Left ventricle myocardium superior (tissue), 1 donor: Measurements from ENCODE around the gene ADGRV1. TPM values are rescaled to one million over a fixed set of nuclear protein-coding genes. Genes with fewer than 3 reads are reported as not detected.
"Not testable (repeated sequence)": the region's sequence is repeated elsewhere in the genome, so short reads cannot be mapped to it uniquely, and the experiment has no call there.

ENCODE experiments used
- ATAC-seq: fragments of 200-7000 bp; cut with Tn5 transposase; one replicate; pipeline ENCODE4 v1.9.1; 2020; ENCODE audit warnings: mild to moderate bottlenecking, moderate library complexity
- DNase-seq: peaks from one replicate; pipeline ENCODE4 v3.0.0-alpha.2; 2020
- intact Hi-C: fragments of 100-400 bp; cut with micrococcal nuclease; formaldehyde crosslinking; loops from one replicate; pipeline ENCODE4 v1.11.0; 2022
- total RNA-seq: library from RNA; stranded (reverse); fragmentation: NEBNext Ultra II Directional; extraction: Animal tissue kit (Norgen Biotek cat#: 25700); gene quantifications from one replicate; pipeline ENCODE4 v1.2.1, GENCODE V29; 2021
- donor health status: DM: no; HTN: yes; CAD: no; lungs with severe emphysema.

The ADGRV1 gene
- total RNA-seq, 1 donor from 2014 or later = not detected

DNA sequence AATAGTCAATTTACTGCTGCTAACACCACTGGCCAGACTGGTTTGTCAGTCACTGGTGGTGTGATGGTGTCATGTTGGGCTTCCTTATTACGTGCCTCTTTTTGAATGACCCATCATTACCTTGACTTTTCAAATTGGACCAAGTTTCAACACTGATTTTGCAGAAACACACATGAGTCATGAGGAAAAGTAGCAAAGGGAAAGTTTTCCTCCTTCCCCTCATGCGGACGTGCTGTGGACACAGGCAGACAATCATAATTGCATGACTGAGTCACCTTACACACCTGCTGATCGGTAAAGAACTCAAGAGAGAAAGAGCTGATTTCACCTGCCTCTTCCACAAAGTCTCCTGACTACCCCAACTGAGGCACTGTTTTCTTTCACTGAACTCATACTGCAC, 500.0 kb downstream of the ADGRV1 start:
- intact Hi-C loops = no loop called here
- ATAC-seq (no peak), DNase-seq (no peak)

DNA sequence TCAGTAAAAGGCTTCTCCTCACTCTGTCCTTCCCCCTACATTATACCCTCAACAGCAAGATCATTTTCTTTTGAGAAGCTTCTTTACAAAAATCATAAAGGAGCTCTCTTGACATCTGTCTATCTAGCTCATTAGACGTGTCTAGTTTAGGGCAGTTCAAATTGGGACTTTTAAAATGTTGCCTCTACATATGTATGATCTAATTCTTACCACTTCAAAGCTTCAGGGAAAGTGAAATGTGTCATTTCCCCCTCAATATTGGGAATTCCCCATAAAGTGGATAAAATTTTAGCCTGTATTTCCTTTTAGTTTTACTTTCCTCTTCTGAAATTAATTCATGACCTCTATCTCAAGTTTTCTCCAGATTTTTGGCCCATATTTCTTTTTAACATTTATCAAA, 500.8 kb downstream of the ADGRV1 start:
- ATAC-seq (no peak), DNase-seq (no peak)
- intact Hi-C loops = no loop called here

DNA sequence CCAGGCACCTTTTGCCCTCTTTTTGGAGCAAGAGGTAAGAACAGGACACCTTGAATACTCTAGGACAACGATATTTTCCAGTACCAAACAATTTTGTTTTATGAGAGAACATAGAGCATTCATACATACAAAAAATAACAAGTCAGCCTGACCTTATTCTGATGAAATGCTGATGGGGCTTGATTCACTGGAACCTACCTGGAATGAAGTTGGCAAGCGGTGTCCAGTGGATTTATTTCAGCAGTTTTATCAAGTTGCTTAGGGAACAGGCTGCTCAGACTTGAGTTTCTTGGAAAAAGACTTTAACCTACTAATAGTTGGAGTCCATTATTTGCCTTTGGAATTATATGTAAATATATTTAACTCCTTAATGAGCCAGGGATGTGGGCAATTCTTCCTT, 502.5 kb downstream of the ADGRV1 start:
- intact Hi-C loops = no loop called here
- ATAC-seq (no peak), DNase-seq (no peak)

DNA sequence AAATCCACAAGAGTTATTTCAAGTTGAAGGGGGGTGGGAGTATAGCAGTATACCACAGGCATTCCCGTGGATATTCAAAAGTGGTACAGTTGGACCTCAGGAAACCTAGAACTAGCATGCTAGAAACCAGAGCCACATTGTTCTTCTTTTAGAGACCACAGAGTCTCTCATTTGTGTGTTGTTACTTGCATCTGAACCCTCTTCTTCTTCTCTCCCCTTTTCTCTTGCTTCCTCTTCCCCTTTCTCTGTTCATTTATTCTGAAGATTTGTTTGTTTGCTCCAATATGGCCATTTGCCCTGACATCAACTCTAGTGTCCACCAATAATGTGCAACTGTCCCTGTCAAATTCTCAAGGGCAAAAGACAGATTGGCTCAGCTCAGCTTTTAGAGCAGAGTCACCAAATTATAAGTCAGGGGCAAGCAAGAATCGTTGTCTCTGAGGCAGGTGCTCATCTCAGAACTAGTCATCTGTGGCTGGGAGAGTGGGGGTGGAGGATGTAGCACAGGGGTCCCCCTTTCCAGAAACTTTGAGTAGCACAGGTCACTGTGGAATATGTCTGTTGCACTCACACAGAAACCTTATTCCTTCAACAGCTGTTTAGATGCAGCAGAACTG, 503.5 kb downstream of the ADGRV1 start:
- no peak for ATAC-seq
- DNase-seq = no peak
- intact Hi-C loops = no loop called here

DNA sequence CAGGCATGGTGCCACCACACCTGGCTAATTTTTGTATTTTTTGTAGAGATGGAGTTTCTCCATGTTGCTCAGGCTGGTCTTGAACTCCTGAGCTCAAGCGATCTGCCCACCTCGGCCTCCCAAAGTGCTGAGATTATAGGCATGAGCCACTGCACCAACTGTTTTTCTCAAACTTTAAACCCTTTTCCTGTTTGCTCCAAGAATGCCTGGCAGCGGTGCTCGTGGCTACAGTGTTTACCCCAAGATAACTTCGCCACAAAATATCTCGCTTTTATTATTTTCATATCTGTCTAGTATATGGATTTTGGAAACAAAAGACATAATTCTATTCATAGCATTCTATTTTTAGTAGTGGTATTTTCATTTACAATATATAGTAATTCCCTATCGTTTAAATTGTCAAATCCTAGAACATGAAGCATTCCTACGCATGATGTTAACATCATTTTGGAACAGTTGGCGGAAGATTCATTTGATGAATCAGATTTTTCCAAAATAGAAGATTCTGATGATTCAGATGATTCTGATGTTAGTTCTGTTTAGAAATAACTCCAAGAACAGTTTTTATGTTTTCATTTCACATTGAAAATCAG, 504.6 kb downstream of the ADGRV1 start:
- ATAC-seq, DNase-seq, intact Hi-C loops: not testable (repeated sequence)

DNA sequence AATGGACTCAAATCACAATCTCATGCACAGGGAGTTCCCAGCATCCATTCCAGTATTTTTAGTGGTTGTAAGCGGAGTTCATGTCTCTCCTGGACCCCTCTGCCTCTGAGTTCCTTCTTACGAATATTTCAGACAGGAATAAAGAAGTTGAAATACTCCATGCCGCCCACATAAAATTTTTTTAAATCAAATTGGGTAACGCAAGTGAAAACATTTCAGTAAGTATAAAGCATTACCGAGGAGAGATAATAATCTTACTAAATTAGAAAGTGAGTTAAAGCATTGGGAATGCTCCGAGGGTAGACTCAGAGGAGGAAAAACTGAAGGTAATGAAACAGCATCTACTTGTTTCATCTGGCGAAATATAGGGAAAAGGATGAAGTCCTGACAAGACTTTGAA, 506.9 kb downstream of the ADGRV1 start:
- intact Hi-C loops = no loop called here
- ATAC-seq (no peak), DNase-seq (no peak)

DNA sequence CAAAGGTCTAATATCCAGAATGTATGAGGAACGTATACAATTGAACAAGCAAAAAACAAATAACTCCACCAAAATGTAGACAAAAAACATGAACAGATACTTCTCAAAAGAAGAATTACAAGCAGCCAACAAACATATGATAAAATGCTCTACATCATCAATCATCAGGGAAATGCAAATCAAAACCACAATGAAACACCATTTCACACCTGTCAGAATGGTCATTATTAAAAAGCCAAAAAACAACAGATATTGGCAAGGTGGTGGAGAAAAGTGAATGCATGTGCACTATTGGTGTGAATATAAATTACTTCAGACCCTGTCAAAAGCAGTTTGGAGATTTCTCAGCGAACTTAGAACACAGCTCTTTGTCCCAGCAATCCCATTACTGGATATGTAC, 510.8 kb downstream of the ADGRV1 start:
- intact Hi-C loops = no loop called here

DNA sequence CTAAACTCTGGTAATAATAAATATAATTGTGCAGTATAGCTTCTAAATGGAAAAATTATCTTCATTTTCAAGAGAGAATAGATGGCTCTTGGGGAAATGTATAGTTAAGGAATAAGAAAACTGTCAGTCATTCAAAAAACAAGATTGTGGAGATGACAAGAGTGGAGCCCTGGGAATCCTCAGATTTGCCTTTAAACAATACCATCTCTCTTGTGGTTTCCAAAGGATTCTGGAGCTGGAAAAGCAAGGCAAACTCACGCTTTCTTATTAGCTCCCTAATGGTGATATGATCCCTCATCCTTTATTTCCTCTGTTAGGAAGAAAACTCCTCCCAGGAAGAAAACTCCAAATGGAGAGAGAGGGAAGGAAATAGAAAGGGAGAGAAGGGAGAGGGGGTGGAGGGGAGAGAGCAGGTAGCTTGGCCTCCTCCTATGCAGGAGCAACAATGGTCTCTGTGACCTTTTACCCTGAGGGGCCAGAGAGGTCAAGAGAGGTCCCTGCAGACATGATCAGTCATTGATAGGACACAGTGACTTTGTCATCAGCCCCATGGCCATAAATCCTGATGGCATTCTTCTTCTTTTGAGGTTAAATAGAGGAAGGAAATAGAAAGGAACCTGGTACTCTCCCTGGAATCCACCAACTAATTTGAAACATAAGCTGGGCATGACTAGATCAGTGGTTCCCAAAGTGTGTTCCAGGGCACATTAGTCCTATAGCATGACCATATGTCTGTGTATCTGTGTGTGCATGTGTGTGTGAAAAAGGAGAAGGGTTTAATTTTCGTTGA, 512.4 kb downstream of the ADGRV1 start:
- ATAC-seq (no peak), DNase-seq (no peak)
- intact Hi-C loops = no loop called here

More for the DNA sequence above, 510.8 kb downstream of the ADGRV1 start:
- ATAC-seq = no peak
- no peak for DNase-seq

DNA sequence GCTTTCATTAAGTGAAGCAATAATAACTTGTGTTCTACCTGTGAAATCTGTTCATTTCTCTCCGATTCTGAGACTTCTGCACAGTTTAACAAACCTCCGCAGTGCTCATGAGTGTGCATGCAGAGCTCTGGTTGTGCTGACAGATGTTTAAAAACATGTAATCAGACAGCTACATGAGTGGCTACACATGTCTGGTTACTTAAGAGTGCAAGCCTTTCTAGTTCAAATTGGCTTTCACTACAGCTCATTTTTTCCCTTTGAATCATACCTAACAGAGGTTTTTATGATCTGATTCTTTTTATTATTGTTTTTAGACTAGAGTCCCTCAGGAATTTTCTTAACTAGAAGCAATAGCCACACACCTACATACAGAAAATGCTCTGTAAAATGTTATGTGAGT, 514.3 kb downstream of the ADGRV1 start:
- intact Hi-C loops = no loop called here
- no peak for ATAC-seq

DNA sequence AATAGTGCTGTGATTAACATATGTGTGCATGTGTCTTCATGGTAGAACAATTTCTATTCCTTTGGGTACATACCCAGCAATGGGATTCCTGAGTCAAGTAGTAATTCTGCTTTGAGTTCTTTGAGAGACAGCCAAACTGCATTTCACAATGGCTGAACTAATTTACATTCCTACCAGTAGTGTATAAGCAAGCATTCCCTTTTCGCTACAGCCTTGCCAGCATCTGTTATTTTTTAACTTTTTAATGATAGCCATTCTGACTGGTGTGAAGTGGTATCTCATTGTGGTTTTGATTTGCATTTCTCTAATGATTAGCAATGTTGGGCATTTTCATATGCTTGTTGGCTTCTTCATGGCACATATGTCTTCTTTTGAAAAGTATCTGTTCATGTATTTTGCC, 516.0 kb downstream of the ADGRV1 start:
- intact Hi-C loops = no loop called here
- ATAC-seq = no peak
- DNase-seq = no peak

More for the DNA sequence above, 514.3 kb downstream of the ADGRV1 start:
- DNase-seq = no peak

DNA sequence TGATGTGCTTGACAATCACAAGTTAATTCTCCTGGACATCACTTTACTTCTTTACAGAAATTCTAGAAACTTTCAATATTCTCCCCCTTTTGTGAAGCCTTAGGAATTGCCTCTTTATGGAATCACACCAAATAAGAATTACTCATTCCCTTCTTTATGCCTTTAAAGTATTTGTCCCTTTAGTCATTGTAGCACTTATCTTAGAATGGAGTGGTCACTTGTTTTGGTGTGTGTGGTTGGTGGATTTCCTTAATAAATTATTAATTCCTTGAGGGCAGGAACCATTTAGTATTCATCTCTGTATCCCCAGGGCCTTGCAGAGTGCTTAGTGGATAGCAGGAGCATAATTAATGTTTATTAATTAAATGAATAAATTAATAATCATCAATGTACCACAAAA, 517.5 kb downstream of the ADGRV1 start:
- intact Hi-C loops = no loop called here

DNA sequence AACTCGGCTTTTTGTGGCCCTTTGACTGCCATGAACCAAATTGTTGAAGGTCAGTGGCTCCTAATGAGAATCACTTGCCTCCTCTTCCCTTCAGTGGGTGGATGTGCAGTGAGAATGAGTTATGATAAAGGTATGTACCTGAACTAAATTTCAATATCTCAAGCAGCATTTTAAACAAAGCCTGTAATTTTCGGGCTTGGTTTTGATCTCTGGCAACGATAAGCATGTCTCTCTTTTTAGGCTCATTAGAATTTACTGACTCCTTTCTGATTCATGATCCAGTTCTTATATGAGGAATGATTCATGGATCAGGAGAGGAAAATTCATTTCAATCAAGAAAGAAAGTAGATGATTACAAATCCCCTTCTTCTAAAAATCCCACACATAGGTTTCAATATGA, 519.0 kb downstream of the ADGRV1 start:
- DNase-seq (no peak), ATAC-seq (no peak)
- intact Hi-C loops = no loop called here

More for the DNA sequence above, 517.5 kb downstream of the ADGRV1 start:
- DNase-seq = no peak
- no peak for ATAC-seq

DNA sequence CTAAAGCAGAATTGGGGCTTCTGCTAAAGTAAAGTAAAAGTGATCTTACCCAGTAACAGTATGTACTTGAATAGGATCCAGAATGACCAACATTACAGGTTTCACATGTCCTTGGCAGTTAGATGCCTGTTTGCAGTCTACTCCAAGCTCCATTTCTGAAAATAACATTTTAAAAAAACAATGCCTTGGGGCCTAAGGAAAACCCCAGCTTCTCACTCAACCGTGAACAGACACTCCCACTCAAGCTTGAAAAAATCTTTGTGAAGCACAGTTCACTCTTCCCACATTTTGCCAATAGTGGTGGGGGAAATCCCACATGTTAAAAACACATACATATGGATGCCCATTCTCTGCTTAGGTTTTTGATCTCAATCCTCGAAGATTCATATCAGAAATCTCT, 520.4 kb downstream of the ADGRV1 start:
- DNase-seq = no peak
- ATAC-seq = no peak
- intact Hi-C loops = no loop called here

DNA sequence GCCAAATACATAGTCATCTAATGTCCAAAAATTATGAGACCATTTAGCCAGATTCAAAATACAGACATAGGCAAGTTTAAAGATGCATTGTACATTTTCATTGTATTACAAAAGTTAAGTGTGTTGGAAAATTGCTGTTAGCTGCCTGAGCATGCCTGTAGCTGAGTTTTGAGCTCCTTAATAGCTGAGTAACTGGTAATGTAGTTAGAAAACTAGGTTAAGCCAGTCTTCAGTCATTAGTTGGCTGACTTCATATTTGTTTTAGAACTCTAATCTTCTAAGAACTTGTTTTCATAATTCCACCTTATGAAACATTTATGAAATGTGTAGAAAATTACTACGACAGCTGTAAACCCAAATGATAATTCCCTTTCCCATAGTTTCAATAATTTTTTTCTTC, 531.2 kb downstream of the ADGRV1 start:
- ATAC-seq (no peak), DNase-seq (no peak)
- intact Hi-C loops = no loop called here

DNA sequence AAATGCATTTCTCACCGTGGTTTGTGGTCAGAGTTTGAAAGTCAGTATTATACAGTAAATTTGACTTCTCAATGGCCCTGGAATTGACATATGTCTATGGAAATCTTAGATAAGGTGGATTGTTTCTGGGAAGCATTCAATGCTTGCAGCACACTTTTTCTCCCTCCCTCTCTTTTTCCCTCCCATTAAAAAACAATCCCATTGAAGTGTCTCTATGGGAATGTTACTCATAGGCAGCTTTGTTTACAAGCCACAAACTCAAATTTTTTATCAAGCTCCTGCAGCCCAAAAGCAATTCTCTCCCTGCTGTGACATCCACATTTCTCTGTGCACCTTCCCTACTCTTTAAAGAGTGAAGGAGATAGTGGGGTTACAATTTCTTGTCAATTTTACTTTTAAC, 532.4 kb downstream of the ADGRV1 start:
- intact Hi-C loops = no loop called here
- no peak for ATAC-seq
- no peak for DNase-seq

DNA sequence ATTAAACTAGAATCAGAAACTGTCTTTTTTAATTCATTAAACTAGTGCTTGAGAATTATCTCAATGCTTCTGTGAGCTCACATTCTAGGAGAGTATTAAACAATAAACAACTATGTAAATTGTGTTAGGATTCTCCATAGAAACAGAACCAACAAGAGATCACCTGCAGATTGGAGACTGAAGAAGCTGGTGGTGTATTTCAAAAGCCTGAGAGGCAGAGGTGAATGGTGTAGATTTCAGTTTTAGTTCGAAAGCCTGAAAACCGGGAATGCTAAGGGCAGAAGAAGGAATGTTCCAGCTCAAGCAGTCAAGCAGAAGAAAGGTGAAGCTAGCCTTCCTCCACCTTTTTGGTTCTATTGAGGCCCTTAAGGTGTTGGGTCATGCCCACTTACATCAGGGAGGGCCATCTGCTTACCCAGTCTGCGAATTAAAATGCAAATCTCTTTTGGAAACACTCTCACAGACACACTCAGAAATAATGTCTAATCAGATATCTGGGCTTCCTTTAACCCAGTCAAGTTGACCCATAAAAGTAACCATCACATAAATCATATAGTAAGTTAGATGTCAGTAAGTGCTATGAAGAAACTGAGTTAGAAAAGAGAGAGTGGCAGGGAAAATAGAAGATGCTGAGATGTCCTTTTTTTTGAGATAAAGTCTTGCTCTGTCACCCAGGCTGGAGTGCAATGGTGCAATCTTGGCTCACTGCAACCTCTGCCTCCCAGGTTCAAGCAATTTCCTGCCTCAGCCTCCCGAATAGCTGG, 533.1 kb downstream of the ADGRV1 start:
- DNase-seq (no peak), ATAC-seq (no peak)
- intact Hi-C loops = no loop called here

DNA sequence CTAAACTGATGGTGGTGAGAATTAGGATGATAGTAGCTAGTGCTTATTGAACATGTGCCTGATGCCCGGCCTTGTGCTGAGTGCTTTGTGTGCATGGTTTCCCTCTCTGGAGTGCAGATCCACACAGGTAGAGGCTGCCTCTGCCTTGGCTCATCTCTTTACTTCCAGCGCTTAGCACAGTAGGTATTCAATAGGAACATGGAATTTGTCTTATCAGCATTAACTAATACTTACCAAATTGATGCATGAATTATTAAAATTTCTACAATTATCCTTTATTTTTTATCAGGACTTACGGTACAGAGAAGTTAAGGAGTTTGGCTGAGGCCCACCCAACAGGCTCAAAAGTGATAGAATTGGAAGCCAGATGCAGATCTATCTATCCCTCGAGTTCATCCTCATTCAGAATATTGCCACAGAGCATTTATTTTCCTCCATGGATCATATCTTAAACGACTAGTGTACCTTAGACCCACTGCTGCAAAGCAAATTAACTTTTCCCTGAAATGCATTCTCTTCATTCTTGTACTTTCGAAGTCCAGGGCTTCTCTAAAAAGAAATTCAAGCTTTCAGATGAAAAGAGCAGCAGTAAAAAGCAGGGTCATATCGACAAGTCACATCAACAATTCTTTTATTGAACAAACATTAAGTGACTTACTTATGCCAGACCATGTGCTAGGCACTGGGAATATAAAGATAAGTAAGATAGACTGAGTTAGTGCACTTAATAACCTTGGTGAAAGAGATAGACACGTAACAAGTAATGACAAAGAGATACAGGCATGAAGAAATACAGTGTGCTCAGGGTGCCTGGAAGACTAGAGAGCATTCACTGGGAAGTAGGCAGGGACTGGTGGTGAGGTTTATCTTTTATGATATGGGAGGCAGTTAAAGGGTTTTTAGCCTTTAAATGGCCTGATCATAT, 534.5 kb downstream of the ADGRV1 start:
- ATAC-seq = no peak
- no peak for DNase-seq
- intact Hi-C loops = no loop called here

DNA sequence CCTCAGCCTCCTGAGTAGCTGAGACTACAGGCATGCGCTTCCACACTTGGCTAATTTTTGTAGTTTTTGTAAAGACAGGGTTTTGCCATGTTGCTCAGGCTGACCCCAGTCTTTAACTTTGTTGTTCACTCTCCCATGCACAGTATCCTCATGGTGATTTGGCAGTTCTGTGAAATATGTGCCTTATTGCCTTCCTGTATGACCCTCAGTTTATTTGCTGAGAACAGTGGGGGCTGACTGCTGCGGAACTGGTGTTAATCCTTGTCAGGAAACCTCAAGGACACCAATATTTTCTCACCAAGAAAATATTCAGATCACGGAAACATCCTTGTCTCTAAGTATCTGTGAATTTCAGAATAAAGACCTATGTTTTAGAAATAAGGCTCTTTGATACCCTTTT, 536.7 kb downstream of the ADGRV1 start:
- intact Hi-C loops = no loop called here
- ATAC-seq = no peak
- DNase-seq = no peak

DNA sequence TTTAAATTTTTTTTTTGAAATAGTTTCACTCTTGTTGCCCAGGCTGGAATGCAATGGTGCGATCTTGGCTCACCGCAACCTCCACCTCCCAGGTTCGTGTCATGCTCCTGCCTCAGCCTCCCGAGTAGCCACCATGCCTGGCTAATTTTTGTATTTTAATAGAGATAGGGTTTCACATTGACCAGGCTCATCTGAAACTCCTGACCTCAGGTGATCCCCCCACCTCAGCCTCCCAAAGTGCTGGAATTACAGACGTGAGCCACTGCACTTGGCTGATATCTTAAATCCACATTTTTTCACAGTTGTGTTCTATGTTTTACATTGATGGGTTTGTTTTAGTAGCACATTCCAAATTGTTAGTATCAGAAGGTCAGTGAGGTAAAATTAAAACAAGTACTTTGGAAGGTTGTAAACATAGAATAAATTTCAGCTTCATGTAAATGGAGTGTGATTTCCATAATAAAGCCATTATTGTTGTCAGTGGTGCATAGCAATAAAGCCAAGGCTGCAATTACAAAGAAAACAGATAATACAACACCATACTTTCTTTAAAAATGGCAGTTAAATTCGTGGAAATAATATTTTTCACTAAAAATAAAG, 537.3 kb downstream of the ADGRV1 start:
- intact Hi-C loops = no loop called here
- no peak for DNase-seq

More for the DNA sequence above, 537.3 kb downstream of the ADGRV1 start:
- no peak for ATAC-seq
